Right lobe of liver (tissue), 6 donors: Measurements from ENCODE around the gene GGACT. TPM values are rescaled to one million over a fixed set of nuclear protein-coding genes. Genes with fewer than 3 reads are reported as not detected.
A peak's percentile ranks its signal among the peaks of the same experiment; 100 is the strongest.

Experiments
- ATAC-seq, 4 donors: fragments of 200-7000 bp; cut with Tn5 transposase; one replicate each; pipeline ENCODE4 v1.9.1; 2020; ENCODE audit warnings: mild to moderate bottlenecking in 4 of 4, moderate library complexity in 4 of 4
- DNase-seq, 3 donors: peaks; one replicate each; pipeline ENCODE4 v3.0.0-alpha.2; 2020
- H3K27ac ChIP-seq, 3 donors: fragments of 200-600 bp; one replicate each; pipeline ENCODE4 v1.8.0; 2022
- H3K27me3 ChIP-seq, 2 donors: fragments of 200-600 bp; one replicate each; pipeline ENCODE4 v1.8.0; 2022
- H3K36me3 ChIP-seq, 4 donors: fragments of 200-600 bp; sonication (generic) in 1 of 4; one replicate each; pipeline versions ENCODE4 v1.5.1 to v1.8.0; 2017 to 2022; ENCODE audit warnings: control low read depth in 1 of 4
- H3K4me1 ChIP-seq, 4 donors: fragments of 200-600 bp; sonication (generic) in 1 of 4; one replicate each; pipeline versions ENCODE4 v1.5.1 to v1.8.0; 2017 to 2022; ENCODE audit warnings: control low read depth in 1 of 4
- H3K4me3 ChIP-seq, 3 donors: fragments of 200-600 bp; one replicate each; pipeline ENCODE4 v1.8.0; 2022
- H3K9me3 ChIP-seq, 4 donors: fragments of 200-600 bp; sonication (generic) in 1 of 4; one replicate each; pipeline versions ENCODE4 v1.5.1 to v1.8.0; 2017 to 2022; ENCODE audit warnings: control low read depth in 1 of 4
- CTCF ChIP-seq, 4 donors: fragments of 200-600 bp in 3 of 4; fragments of 450-650 bp in 1 of 4; IDR thresholded peaks; one replicate each; pipeline versions ENCODE4 v1.5.1 to v1.8.0; 2016 to 2022; ENCODE audit warnings: antibody characterized with exemption in 4 of 4, mild to moderate bottlenecking in 2 of 4
- POLR2A ChIP-seq: fragments of 450-650 bp; IDR thresholded peaks from one replicate; pipeline ENCODE4 v1.6.1; 2017; ENCODE audit warnings: antibody characterized with exemption, mild to moderate bottlenecking
- WGBS: methylation state at CpG from one replicate; pipeline ENCODE4 v1.1.6; 2018; ENCODE audit warnings: low coverage, low lambda C conversion rate; ENCODE audit not compliant: insufficient coverage; ENCODE audit errors: missing lambda C conversion rate; 5-methylcytosine and 5-hydroxymethylcytosine counted together
- intact Hi-C, 2 donors: fragments of 100-400 bp; cut with DNase I; formaldehyde crosslinking; loops; one replicate each; pipeline versions ENCODE4 v1.11.2 to v1.14.1; 2022
- total RNA-seq, 6 experiments: library from RNA; depleted of rRNA in 2 of 6; stranded (reverse); fragments of >200 nt in 2 of 6; fragmentation: NEBNext Ultra II Directional in 3 of 6; extraction: Animal tissue kit (Norgen Biotek cat#: 25700) in 3 of 6; gene quantifications; one replicate each; pipeline versions ENCODE4 v1.1.0 to v1.2.4, GENCODE V29; 2016 to 2023
- donor health status: DM: no; HTN: yes; CAD: no.
- donor health status: DM: no; HTN: no; CAD: no.
- donor health status: DM: no; HTN: no; CAD: no.
- donor health status: DM: no; HTN: yes; CAD: no.
- donor health status: DM: no; HTN: yes; CAD: no.

The GGACT gene
- total RNA-seq, 6 experiments from 2014 or later = 4.7 to 9.0 (median 5.9) TPM

- DNase-seq = peak in 1 of 3 donors; percentile 45
- Histone ChIP-seq H3K27ac (no peak overlapping the region), H3K36me3 (no peaks in the 10 kb centered on the region), H3K27me3 (no peaks in the 10 kb centered on the region), H3K4me1 (peaks cover 0 to 34% (median 14%) of the 10 kb centered on the region in 4 donors), H3K9me3 (no peaks in the 10 kb centered on the region), H3K4me3 (no peak overlapping the region)
- WGBS = 47% methylated on average over 6 of the region's 6 CpGs
- TF ChIP-seq CTCF (IDR thresholded peaks at IDR 0.05) = no peak
- TF ChIP-seq POLR2A = no peak
- intact Hi-C loops = no loop called here
- no peak for ATAC-seq
These were observed 53.7 kb downstream of the GGACT start for GRCh38 chr13:100534911-100535310.

GRCh38 chr13:100534147-100534843 is 54.3 kb downstream of the GGACT start:
- DNase-seq (peak in 1 of 3 donors; percentile 41), ATAC-seq (peak in 2 of 4 donors; percentile 1 to 16)
- Histone ChIP-seq H3K9me3 (no peaks in the 10 kb centered on the region), H3K4me1 (peaks cover 0 to 34% (median 16%) of the 10 kb centered on the region in 4 donors), H3K4me3 (no peak overlapping the region), H3K27ac (peak overlapping the region in 2 of 3 donors; percentile 70 to 79), H3K36me3 (no peaks in the 10 kb centered on the region), H3K27me3 (no peaks in the 10 kb centered on the region)
- intact Hi-C loops = no loop called here
- WGBS = 78% methylated on average over 9 of the region's 13 CpGs
- TF ChIP-seq POLR2A = no peak
- no peak for TF ChIP-seq CTCF (IDR thresholded peaks at IDR 0.05)

GRCh38 chr13:100533588-100534041 is 55.0 kb downstream of the GGACT start:
- Histone ChIP-seq H3K27ac (peak overlapping the region in 2 of 3 donors; percentile 70 to 79), H3K4me1 (peaks cover 0 to 34% (median 16%) of the 10 kb centered on the region in 4 donors), H3K27me3 (no peaks in the 10 kb centered on the region), H3K36me3 (peaks cover 0 to 4% (median under 1%) of the 10 kb centered on the region in 4 donors), H3K9me3 (no peaks in the 10 kb centered on the region), H3K4me3 (peak overlapping the region in 2 of 3 donors; percentile 8 to 12)
- TF ChIP-seq CTCF (IDR thresholded peaks at IDR 0.05) = no peak
- no peak for TF ChIP-seq POLR2A
- DNase-seq (peak; percentile 72 to 91 (median 90)), ATAC-seq (peak; percentile 83 to 91 (median 90))
- 37% methylated on average over 10 of the region's 19 CpGs for WGBS
- intact Hi-C loops = no loop called here

GRCh38 chr13:100532836-100533435 is 55.7 kb downstream of the GGACT start:
- intact Hi-C loops = no loop called here
- 67% methylated on average over 3 of the region's 14 CpGs for WGBS
- H3K36me3 ChIP-seq = peaks cover 0 to 7% (median 3%) of the 10 kb centered on the region in 4 donors
- TF ChIP-seq POLR2A (no peak), CTCF (IDR thresholded peaks at IDR 0.05) (no peak)
- H3K4me1 ChIP-seq = peaks cover 0 to 34% (median 16%) of the 10 kb centered on the region in 4 donors
- H3K27ac ChIP-seq = peak overlapping the region in 2 of 3 donors; percentile 64 to 70
- DNase-seq = peak in 1 of 3 donors; percentile 46
- no peak overlapping the region for H3K4me3 ChIP-seq
- ATAC-seq = peak; percentile 2 to 11 (median 6)
- H3K27me3 ChIP-seq = no peaks in the 10 kb centered on the region
- H3K9me3 ChIP-seq = no peaks in the 10 kb centered on the region
